Measurements from ENCODE around the gene H2AZ2. TPM values are rescaled to one million over a fixed set of nuclear protein-coding genes. Genes with fewer than 3 reads are reported as not detected.

The H2AZ2 gene
- total and polyA plus RNA-seq, 2 experiments from 2014 or later, result 178 to 319 TPM

GRCh38 chr7:44796504-44797328, 51.2 kb downstream of the H2AZ2 start, which contains the start of gene PPIA:
TSS of gene PPIA (plus strand) at chr7:44796681. CDS start at chr7:44796725, 44 bp downstream.
- Histone ChIP-seq H3K27me3 (no peaks in the 10 kb centered on the region), H3K9me3 (ENCODE audit: low read depth) (no peaks in the 10 kb centered on the region), H3K27ac (peak within 1 kb of the TSS; percentile 100), H3K36me3 (peaks cover 20% of the 10 kb centered on the region), H3K4me1 (ENCODE audit: low read depth) (peaks cover 10% of the 10 kb centered on the region), H3K4me3 (peak within 1 kb of the TSS; percentile 62)
- TF ChIP-seq CTCF (IDR thresholded peaks at IDR 0.05; ENCODE audit: low read depth, low read length), result no peak
- peak; percentile 98 to 99 for DNase-seq (ENCODE audit: low read depth in 1 of 2, low spot score in 1 of 2)

GRCh38 chr7:44796034-44796503, 51.8 kb downstream of the H2AZ2 start:
- H3K9me3 ChIP-seq (ENCODE audit: low read depth), result no peaks in the 10 kb centered on the region
- H3K4me1 ChIP-seq (ENCODE audit: low read depth), result peaks cover 10% of the 10 kb centered on the region
- H3K27ac ChIP-seq, result no peak overlapping the region
- no peak for TF ChIP-seq CTCF (IDR thresholded peaks at IDR 0.05; ENCODE audit: low read depth, low read length)
- peaks cover 17% of the 10 kb centered on the region for H3K36me3 ChIP-seq
- peak overlapping the region; percentile 62 for H3K4me3 ChIP-seq
- DNase-seq (ENCODE audit: low read depth in 1 of 2, low spot score in 1 of 2), result peak; percentile 53 to 59
- no peaks in the 10 kb centered on the region for H3K27me3 ChIP-seq

GRCh38 chr7:44794331-44794730, 53.6 kb downstream of the H2AZ2 start:
- Histone ChIP-seq H3K27ac (peak overlapping the region; percentile 21), H3K27me3 (no peaks in the 10 kb centered on the region), H3K4me1 (ENCODE audit: low read depth) (peaks cover 10% of the 10 kb centered on the region), H3K4me3 (no peak overlapping the region), H3K9me3 (ENCODE audit: low read depth) (no peaks in the 10 kb centered on the region), H3K36me3 (peaks cover 4% of the 10 kb centered on the region)
- no peak for DNase-seq (ENCODE audit: low read depth in 1 of 2, low spot score in 1 of 2)
- TF ChIP-seq CTCF (IDR thresholded peaks at IDR 0.05; ENCODE audit: low read depth, low read length), result no peak

GRCh38 chr7:44793919-44794318, 54.0 kb downstream of the H2AZ2 start:
- no peaks in the 10 kb centered on the region for H3K36me3 ChIP-seq
- no peak for DNase-seq (ENCODE audit: low read depth in 1 of 2, low spot score in 1 of 2)

More at GRCh38 chr7:44793919-44794318, 54.0 kb downstream of the H2AZ2 start:
- Histone ChIP-seq H3K4me3 (no peak overlapping the region), H3K27me3 (no peaks in the 10 kb centered on the region), H3K27ac (no peak overlapping the region), H3K4me1 (ENCODE audit: low read depth) (peaks cover 10% of the 10 kb centered on the region), H3K9me3 (ENCODE audit: low read depth) (no peaks in the 10 kb centered on the region)
- no peak for TF ChIP-seq CTCF (IDR thresholded peaks at IDR 0.05; ENCODE audit: low read depth, low read length)
